HCT116 (cell line): Measurements from ENCODE around the gene PAH.

Source experiments
- CTCF ChIP-seq, 3 experiments: fragments of 200-600 bp in 1 of 3; sonication (generic) in 1 of 3; IDR thresholded peaks in 2 of 3; conservative IDR thresholded peaks in 1 of 3; 2 replicates each; pipeline ENCODE4 v1.5.1; 2012 to 2017; ENCODE audit warnings: low read depth in 2 of 3, low read length in 2 of 3, antibody characterized with exemption in 1 of 3, borderline replicate concordance in 1 of 3, control low read depth in 1 of 3, mild to moderate bottlenecking in 1 of 3, mixed read lengths in 1 of 3, mixed run types in 1 of 3, moderate library complexity in 1 of 3; ENCODE audit not compliant: insufficient read depth in 1 of 3
- EZH2 ChIP-seq: fragments of 200-600 bp; sonication (generic); IDR thresholded peaks from 2 replicates; pipeline ENCODE4 v1.6.1; 2017; ENCODE audit warnings: antibody characterized with exemption, mixed run types
- POLR2A ChIP-seq: IDR thresholded peaks from 2 replicates; pipeline ENCODE4 v1.7.0; 2011; ENCODE audit warnings: borderline replicate concordance; ENCODE audit not compliant: insufficient read depth, insufficient read length; ENCODE audit errors: extremely low read depth
- POLR2AphosphoS5 ChIP-seq: IDR thresholded peaks from 2 replicates; pipeline ENCODE4 v1.6.1; 2011; ENCODE audit warnings: mild to moderate bottlenecking, low read depth, low read length, moderate library complexity
- TCF7L2 ChIP-seq: IDR thresholded peaks from 2 replicates; pipeline ENCODE4 v1.7.0; 2011; ENCODE audit warnings: borderline replicate concordance, inconsistent platforms; ENCODE audit not compliant: insufficient read depth, insufficient read length; ENCODE audit errors: extremely low read depth
- YY1 ChIP-seq: IDR thresholded peaks from 2 replicates; pipeline ENCODE4 v1.6.1; 2011; ENCODE audit warnings: low read length, low read depth, moderate library complexity, mild to moderate bottlenecking; ENCODE audit not compliant: insufficient replicate concordance; ENCODE audit errors: extremely low read depth
- ZFX ChIP-seq: fragments of 450-650 bp; IDR thresholded peaks from 2 replicates; pipeline ENCODE4 v1.6.1; 2017
- TF ChIP-seq, protein P1 (sequence below): IDR thresholded peaks from 2 replicates; pipeline ENCODE4 v1.6.1; 2012

DNA sequence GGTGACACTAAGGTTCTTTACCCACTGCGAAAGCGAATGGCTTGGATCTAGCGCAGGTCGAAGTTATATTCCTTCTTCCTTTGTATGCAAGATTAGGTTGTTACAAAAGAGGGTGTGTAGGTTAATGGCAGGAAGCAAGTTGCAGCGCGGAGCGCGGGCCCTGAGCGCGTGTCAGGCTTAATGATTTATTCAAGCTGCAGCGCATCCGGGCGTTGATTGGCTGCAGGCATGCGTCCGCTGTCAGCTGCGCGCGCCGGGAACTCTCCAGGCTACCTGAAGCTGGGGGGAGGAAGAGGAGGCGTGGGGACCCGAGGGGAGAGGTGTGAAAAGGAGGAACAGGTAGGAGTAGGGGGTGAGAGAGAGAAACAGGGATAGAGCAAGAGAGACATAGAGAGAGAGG, 47.8 kb upstream of the PAH start:
- no peak for TF ChIP-seq POLR2AphosphoS5
- no peak for TF ChIP-seq YY1
- no peak for TF ChIP-seq CTCF (IDR thresholded peaks at IDR 0.05 in 2 of 3, conservative IDR thresholded peaks at IDR 0.05 in 1 of 3; ENCODE audit: borderline replicate concordance in 1 of 3, insufficient read depth in 1 of 3, low read depth in 2 of 3, low read length in 2 of 3)
- TF ChIP-seq EZH2 = no peak
- TF ChIP-seq, protein P1, sequence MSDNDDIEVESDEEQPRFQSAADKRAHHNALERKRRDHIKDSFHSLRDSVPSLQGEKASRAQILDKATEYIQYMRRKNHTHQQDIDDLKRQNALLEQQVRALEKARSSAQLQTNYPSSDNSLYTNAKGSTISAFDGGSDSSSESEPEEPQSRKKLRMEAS = no peak
- no peak for TF ChIP-seq ZFX
- no peak for TF ChIP-seq TCF7L2
- no peak for TF ChIP-seq POLR2A
